Activated CD4-positive, CD25-positive, alpha-beta regulatory T cell treated with anti-CD3 and anti-CD28 coated beads, Interleukin-2, amount 50 U/mL, for 72 hours (primary cell): ENCODE measurements around the gene IL10RA.
A peak's percentile ranks its signal among the peaks of the same experiment; 100 is the strongest.
"Not testable (repeated sequence)": the region's sequence is repeated elsewhere in the genome, so short reads cannot be mapped to it uniquely, and the experiment has no call there.

Experiments
- DNase-seq: peaks from one replicate; pipeline ENCODE4 v3.0.0; 2021

The IL10RA gene

GRCh38 chr11:117985953-117986887, at the start of gene IL10RA:
Gene IL10RA (plus strand): TSS chr11:117986394. CDS start chr11:117986468, 74 bp downstream.
- DNase-seq: peak; percentile 94

GRCh38 chr11:117936973-117937372, 49.2 kb upstream of the IL10RA start:
- DNase-seq: no peak

DNA sequence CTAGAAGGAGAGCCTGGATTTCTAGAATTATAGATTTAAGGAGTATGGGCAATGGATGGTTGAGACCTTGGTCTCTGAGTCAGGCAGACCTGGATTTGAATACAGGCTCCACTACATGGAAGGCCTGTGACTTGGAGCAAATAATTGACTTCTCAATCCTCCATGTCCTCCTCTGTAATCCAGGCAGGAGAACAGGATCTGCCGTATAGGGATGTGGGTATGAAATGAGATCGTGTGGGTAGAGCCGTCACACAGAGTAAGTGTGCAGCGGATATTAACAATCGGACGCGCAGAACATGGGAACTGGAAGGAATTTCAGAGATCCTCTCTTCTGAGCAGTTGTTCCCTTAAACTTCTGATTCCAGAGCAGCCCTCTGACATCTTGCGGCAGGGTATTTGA, 45.5 kb upstream of the IL10RA start:
- no peak for DNase-seq

DNA sequence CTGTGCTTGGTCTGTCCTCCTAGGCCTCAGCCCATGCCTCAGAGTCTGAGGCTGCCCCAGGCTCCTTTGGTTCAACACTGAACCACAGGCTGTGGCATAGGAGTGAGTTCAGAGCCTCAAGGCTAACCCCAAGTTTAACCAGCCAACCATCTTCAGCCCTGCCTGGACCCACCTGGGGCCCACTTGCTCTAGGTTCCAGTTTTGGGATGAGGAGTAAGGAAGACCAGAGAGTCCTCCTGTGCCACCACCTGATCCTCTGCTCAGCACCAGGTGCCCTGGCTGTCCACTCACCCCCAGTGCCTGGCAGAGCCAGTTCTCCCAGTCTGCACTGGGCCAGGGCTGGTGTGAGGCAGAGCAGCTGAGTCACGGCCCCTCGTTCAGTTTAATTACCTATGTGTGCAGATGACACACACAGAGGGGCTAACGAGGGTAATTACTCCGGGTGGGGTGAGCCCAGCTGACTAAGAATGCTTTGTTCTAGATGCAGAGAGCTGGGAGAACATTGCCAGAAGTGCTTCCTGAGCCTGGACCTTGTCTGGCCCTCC, 45.0 kb upstream of the IL10RA start:
- no peak for DNase-seq

DNA sequence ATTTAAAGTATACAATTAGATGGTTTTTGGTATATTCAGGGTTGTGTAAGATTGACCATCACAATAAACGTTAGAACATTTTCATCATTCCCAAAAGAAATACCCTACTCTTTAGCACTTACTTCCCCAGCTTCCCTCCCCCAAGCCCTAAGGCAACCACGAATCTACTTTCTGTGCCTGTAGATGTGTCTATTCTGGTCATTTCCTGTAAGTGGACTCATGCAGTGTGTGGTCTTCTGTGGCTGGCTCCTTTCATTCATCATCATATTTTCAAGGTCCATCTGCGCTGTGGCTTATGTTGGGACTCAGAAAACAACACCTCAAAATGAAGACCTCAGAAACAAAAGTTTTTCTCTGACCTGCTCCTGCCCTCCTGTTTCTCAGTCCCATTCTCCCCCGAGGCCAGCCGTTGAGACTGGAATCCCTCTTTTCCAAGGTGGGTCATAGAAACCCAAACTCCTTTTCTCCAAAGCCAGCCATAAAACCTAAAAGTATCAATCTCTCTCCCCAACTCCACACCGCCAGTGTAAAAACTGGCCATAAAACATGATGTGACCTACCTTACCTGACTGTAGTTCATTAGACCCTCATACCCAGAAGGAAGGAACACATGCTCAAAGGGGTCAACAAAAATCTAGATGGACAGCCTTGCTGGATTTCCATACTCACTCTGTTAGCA, 44.1 kb upstream of the IL10RA start:
- no peak for DNase-seq

DNA sequence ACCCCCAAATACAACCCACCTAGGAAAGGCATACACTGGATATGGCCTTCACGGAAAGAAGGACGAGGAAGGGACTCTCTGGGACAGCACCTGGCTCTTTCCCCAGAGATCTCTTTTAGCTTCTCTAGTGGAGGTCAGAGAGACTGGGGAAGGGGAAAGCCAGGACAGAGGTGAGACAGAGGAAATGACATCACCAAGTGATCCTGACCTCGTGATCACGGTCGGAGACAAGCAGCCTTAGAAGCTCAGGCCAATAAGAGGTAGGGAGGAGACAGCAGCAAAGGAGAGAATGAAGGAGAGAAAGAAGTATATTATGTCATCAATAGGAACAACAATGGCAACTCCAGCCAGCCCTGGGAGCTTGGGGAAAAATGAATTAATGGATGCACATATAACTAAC, 41.6 kb upstream of the IL10RA start:
- DNase-seq: no peak

DNA sequence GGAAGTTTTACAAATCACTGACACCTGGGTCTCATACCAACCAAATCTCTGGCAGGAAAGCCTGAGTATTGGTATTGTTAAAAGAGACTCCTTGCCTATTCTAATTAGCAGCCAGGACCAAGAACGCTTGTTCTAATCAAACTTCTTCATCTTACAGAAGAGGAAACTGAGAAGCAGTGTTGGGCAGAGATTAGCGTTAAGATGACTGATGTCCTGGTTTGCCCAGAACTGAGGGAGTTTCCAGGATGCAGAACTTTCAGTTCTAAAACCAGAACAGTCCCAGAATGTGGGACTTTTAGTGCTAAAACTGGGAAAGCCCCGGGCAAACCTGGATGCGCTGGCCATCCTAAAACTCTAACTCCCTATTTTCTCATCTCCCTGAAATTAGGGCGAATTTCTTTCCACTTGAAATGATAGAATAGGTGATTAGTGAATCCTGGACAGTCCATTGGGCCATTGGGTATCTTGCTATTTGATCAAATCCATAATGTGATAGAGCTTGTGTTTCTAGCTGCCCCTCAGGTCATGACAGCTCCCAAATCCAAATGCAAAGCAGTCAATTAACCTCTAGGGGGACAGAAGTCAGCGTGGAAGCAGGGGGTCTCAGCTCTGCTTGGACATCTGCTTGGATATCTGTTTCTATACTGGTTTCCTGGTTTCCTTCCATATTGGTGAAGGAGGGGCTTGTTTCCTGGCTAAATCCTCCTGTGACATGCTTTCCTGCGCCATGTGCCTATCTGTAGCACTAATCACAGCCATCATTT, 41.0 kb upstream of the IL10RA start:
- DNase-seq: no peak

DNA sequence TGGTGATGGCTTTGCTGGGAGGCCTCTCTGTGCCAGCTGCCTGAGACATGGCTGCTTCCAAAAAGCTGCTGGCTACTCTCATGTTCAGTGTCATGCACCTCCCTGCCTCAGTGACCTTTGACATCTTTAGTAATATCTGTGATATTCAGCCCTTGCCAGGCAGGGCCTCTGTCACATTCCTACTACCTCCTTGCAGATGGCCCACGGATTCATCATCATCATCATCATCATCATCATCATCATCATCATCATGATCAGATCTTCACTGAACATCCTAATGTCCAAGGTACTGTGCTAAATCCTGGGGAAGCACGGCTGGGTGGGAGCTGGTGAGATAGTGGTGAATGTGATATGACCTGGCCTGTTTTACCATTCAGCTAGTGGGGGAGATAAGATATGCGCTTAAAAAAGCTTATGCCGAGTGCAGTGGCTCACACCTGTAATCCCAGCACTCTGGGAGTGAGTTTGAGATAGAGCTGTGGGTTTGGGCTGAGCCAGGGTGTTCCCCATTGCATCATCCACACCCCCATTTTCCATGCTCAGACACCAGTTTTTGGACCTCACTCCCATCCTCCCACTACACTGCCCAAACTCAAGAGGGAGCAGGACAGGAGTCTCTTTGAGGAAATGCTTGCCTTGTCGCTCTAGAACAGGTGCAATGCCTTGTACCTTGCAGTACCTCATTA, 39.9 kb upstream of the IL10RA start:
- no peak for DNase-seq

GRCh38 chr11:117946842-117947526, 39.2 kb upstream of the IL10RA start:
- DNase-seq: peak; percentile 90

- not testable (repeated sequence) for DNase-seq
Measured at GRCh38 chr11:117947751-117948150, 38.4 kb upstream of the IL10RA start.

- DNase-seq: not testable (repeated sequence)
Measured at GRCh38 chr11:117948466-117948865, 37.7 kb upstream of the IL10RA start.

- no peak for DNase-seq
Measured at GRCh38 chr11:117949062-117949461, 37.1 kb upstream of the IL10RA start.

DNA sequence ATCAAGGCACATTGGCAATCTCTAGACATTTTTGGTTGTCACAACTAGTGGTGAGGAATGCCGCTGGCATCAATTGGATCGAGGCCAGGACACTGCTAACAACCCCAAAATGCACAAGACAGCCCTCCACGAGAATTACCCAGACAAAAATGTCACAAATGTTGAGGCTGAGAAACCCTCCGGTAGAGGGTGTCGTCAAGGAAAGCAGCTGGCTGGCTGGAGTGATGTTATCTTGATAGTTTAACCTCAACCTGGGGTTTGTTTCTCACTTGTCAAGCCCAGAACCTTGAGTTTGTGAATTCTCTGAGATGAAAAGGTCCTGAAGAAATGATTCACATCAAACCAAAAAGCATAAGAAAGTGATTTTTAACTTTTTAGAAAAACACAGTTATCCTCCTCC, 35.9 kb upstream of the IL10RA start:
- no peak for DNase-seq

DNA sequence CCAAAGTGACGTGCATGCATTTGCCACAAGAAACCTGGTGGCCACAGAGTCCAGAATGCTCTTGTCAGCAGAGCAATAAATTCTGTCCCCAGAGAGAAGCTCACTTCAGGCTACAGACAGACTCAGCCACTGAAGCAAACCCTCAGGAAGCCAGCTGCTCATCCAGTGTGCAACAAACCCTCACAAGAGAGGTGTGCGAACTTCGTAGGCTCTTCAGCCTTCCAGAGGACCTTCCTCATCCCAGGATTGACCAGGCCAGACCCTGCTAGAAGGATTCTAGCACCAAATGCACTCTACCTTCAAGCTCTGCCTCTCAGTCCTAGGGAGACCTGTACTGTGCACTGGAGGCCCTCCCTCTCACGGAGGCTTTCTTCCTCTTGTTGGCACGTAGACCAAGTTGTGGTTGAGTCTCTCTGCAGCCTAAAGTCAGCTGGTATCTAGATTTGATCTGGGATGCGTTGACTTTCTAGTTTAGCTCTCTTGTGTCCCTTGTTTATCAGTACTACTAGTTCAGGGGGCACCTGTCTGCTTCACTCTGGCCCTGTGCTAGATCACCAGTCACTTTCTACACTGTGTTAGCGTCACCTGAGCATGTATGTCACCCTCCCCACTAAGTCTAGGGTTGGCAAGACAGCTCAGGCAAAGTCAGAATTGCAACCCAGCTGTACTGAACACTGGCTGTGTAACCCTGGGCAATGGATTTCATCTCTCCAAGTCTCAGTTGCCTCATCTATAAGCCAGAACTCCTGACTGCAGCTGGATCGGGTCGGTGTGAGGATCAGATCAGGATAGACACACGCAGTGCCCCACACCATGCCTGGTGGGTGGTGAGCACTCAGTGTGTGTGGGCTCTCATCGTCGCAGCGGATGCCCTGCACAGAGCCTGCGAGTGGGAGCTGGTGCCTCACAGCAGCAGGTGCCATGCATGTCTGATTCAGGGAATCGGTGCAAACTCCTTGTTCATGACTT, 34.9 kb upstream of the IL10RA start:
- no peak for DNase-seq

DNA sequence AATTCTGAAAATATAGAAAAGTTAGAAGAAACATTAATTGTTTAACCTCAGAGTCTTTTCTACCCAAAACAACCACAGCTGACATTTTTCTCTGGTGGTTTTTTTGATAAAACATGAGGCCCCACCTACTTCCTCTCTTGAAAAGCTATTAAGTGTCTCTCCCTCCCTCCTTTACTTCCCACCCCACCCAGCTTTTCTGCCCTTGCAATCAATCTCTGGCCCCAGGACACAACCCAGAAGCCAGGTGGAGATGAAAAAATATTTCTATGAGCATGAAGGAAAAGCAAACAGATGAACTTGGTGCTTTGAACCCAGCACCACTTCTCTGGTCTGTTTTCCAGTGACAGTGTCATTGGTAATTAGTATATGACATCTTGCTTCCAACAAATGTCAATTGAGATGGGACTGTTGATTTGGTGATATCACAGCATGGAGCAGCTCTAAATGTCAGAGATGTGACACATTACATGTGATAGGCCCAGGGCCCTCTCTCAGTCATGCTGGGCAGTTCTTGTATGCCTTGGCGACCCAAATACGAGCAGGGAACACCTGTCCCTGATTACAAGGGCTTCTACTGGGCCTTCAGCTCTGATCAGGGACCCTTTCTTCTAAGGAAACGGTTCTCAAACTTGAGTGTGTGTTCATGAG, 33.0 kb upstream of the IL10RA start:
- no peak for DNase-seq

GRCh38 chr11:117958949-117959348, 27.2 kb upstream of the IL10RA start:
- DNase-seq: no peak

- DNase-seq: no peak
Measured at GRCh38 chr11:117959438-117960149, 26.6 kb upstream of the IL10RA start.

GRCh38 chr11:117960406-117960805, 25.8 kb upstream of the IL10RA start:
- DNase-seq: no peak

DNA sequence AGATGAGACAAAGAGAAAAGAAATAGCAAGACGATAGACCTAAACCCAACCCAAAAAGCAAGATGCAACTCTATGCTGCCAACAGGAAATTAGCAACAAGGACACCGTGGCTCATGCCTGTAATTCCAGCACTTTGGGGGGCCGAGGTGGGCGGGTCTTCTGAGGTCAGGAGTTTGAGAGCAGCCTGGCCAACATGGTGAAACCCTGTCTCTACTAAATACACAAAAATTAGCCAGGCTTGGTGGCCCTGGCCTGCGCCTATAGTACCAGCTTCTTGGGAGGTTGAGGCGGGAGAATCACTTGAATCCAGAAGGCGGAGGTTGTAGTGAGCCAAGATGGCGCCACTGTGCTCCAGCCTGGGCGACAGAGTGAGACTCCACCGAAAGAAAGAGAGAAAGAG, 24.3 kb upstream of the IL10RA start:
- no peak for DNase-seq
